Gastroesophageal sphincter (tissue), 3 donors: ENCODE data around the gene GPSM3.

Experiments used
- CTCF ChIP-seq, 4 experiments: fragments of 200-600 bp in 2 of 4; fragments of 450-650 bp in 2 of 4; sonication (generic) in 1 of 4; IDR thresholded peaks; one replicate each; pipeline ENCODE4 v1.5.1; 2017 to 2019; ENCODE audit warnings: antibody characterized with exemption in 4 of 4, mild to moderate bottlenecking in 2 of 4, moderate library complexity in 2 of 4
- POLR2A ChIP-seq, 2 donors: fragments of 450-650 bp; IDR thresholded peaks; one replicate each; pipeline ENCODE4 v1.6.1; 2017; ENCODE audit warnings: antibody characterized with exemption in 2 of 2, mild to moderate bottlenecking in 2 of 2, moderate library complexity in 1 of 2

GRCh38 chr6:32149932-32150870 is 42.2 kb downstream of the GPSM3 start:
- TF ChIP-seq POLR2A (IDR thresholded peaks at IDR 0.05), result no peak
- TF ChIP-seq CTCF (IDR thresholded peaks at IDR 0.05), result no peak
